GM19023 (cell line): Measurements from ENCODE around the gene CHMP1B.

Experiments used
- ATAC-seq: cut with Tn5 transposase; IDR thresholded peaks from one replicate; pipeline ENCODE4 v1.9.1; 2021; ENCODE audit warnings: mild to moderate bottlenecking, moderate library complexity; ENCODE audit not compliant: unreplicated experiment

Gene CHMP1B

DNA sequence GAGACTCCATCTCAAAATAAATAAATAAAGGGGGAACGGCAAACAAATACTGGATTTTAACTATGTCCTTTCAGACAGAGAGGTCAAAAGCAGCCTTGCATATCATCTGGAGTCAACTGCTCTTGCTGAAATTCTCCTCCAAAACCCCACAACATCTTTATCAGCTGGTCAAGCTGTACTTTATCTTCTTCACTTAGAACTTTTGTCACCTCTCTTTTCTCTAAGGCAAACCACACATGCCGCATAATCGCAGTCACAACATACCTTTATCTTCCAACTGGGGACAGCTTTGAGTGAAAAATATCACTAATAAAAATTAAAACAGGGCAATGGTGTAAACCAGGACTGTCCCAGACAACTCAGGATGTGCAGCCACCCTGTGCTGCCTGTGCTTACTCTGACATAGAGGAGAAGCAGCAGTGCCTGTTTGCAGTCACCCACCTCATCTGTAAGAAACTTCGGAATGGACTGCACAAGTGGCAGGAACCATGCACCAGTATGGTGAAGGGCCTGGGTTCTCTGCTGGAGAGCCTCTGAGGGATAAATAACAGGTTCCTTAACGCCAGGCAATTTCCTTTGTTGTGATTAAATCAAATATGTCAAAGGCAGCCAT lies 50.7 kb downstream of the CHMP1B start:
- no peak for ATAC-seq

DNA sequence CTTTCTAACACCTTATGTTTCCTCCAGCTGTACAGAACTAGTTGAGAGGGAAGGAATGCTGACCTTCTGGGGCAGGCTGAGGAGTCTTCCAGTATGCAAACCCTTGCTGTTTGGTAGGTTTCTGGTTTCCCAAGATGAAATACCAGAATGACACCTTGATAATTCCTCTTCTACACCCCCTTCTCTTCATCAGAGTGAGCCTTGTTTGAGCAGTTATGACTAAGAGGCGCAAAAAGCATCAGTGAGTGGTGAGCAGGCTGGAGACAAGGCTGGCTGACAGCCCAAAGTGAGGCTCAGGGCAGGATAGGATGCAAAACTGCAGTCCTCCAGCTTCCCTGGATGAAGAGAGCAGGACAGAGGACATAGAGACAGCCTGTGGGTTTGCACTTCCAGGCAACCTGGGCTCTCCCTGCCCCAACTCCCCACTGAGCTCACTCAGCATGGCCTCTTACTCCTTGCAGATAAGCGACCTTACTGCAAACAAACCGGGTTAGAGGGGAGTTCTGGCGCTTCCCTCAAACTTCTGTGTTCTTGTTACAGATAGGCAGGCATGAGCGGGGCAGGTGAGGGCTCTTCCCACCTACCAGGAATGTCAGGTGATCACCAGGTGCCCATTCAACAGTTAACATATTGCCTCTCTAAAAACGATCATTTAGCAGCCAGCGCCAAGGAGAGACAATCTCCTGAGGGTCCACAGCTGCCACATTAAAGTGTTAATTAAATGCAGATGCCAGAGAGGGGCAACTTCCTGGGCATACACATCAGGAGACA lies 51.5 kb downstream of the CHMP1B start:
- no peak for ATAC-seq
